GM18507 (cell line): ENCODE results near the gene ANKRD33.

Experiments
- DNase-seq: peaks from one replicate; pipeline ENCODE4 v3.0.0; 2011; ENCODE audit warnings: low read depth; ENCODE audit not compliant: insufficient read length; ENCODE audit errors: extremely low spot score
- FAIRE-seq: peaks from 2 replicates; lab custom pipeline; 2011; peaks lifted over from hg19 to GRCh38; lab: Jason Lieb, UNC

ANKRD33 gene

DNA sequence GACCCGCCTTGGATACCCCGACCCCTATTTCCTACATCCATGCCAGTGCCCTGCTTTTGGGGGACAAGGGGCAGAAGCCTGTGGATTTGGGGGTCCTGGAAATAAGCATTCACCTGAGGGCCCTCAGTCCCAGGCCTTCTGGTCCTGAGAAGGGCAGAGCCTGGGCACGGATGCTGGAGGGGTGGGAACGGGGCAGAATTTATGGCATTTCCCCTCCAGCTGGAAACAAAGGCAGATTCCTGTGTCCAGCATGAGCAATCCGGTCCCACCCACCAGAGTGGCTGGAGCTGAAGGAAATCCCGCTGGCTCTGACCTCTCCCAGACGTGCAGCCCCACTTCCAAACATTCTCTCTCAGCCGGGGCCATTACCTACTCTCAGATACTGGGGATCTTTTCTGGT is 9.3 kb downstream of the ANKRD33 start:
- DNase-seq (no peak), FAIRE-seq (no peak)

DNA sequence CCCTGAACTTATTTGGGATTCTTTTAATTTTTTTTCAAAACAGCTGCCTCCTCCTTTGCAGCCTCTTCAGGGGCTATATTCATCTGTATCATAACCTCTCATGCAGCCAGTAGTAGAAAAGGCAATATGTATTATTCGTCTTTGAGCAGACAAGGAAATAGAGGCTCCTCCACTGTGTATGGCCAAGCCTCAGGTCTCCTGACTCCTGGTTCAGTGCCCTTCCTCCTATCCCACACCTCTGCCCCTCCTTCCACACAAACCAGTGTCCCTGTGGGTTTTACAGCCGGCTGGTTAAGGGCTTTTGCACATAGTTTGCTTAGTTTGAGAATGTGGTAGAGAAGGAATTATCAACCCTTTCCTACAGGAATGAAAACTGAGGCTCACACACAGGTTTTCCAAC is 10.6 kb downstream of the ANKRD33 start:
- DNase-seq = no peak
- FAIRE-seq = no peak

DNA sequence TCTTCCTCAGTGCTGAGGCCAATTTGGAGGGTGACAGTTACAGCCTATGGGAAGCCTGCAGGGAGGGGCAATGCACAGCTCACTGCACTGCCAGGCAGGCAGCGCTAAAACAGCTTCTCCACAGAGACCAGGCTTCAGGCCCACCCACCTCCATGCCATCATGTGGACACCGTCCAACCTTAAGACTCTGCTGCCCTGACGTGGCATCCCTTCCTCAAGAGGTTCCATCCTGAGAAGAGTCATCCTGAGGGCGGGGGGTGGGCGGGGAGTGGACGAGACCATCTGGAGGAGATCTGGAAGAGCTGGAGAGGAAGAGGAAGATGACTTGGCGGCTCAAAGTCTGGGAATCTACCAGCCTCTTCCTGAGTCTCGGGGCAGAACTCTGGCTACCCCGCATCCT is 11.0 kb downstream of the ANKRD33 start:
- FAIRE-seq (no peak), DNase-seq (no peak)

- DNase-seq = no peak
- no peak for FAIRE-seq
Measured at GRCh38 chr12:51900323-51900889, 12.5 kb downstream of the ANKRD33 start.

DNA sequence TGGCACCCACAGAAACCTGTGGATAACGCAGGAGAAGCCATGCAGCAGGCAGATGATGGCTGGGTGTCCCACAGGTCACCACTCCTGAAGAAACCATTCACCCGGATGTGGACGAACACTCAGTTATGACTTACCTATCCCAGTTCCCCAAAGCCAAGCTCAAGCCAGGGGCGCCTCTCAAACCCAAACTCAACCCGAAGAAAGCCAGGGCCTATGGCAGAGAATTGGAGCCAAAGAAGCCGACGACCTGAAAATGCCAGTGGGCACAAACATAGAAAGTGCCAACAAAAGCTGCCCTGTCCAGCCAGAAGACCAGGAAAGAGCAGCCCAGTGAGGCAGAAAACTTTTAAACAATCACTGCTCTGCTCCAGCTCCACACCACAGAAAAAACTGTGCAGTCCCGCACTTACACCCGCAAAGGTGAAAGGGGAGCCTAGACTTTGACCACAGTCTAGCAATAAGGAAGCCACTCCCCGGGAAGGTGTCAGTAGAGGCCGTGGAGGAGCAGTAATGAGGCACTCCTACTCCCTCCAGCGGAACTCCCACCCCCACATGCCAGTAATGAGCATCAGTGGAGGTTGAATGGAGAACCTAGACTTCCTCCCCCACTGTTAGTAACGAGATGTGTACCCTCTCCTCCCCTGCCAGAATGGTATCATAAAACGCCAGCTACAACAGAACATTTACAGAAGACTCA is 13.4 kb downstream of the ANKRD33 start:
- DNase-seq (no peak), FAIRE-seq (no peak)

DNA sequence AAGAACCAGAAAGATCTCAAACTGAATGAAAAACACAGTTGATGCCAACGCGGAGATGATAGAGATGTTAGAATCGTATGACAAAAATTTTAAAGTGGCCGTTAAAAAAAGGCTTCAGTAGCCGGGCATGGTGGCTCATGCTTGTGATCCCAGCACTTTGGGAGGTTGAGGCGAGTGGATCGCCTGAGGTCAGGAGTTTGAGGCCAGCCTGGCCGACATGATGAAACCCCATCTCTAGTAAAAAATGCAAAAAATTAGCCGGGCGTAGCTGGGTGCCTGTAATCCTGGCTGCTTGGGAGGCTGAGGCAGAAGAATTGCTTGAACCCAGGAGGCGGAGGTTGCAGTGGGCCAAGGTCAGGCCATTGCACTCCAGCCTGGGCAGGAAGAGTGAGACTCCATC is 14.0 kb downstream of the ANKRD33 start:
- FAIRE-seq (no peak), DNase-seq (no peak)

GRCh38 chr12:51904951-51905470 is 17.1 kb downstream of the ANKRD33 start:
- FAIRE-seq (no peak), DNase-seq (no peak)

DNA sequence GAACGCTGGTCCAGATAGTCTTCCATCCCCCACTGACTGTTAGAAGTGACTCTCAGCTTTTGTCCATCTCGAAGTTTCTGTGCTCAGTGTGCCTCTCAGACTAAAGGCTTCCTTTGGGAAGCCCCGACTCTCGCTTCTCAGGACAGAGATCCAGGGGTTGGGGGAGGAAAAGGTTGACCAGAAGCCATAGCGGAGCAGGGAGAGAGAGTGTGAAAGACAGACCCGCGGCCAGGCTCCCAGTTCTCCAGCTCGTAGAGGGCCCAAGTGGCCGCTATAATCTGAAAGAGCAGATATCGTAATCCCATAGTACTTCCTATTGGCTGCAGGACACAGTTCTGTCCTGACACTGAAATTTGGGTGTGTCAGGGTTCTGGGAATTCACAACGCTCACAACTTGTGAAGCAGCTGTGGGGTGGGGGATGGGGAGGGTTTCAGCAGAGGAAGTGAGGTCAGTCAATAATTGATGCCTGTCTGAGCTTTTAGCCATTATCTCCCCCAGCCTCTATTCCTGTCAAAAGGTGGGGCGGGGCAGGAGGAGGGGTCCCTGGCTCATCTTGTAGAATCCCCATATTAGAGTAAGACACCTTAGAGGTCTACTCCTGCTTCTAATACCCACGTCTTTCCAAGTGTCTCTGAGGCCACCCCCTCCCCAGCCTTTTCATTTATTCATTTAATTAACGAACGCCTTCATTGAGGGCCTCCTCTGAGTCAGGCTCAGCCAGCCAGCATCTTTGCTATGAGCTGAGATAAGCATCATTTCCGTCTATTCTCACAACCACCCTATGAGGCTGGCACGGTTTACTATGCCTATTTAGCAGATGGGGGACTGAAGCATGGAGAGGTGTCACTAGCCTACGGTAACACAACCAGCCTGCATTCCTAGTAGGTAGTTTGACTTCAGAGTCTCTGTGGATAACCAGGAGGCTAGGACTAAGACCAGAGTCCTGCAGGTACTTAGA is 17.8 kb downstream of the ANKRD33 start:
- no peak for FAIRE-seq

DNA sequence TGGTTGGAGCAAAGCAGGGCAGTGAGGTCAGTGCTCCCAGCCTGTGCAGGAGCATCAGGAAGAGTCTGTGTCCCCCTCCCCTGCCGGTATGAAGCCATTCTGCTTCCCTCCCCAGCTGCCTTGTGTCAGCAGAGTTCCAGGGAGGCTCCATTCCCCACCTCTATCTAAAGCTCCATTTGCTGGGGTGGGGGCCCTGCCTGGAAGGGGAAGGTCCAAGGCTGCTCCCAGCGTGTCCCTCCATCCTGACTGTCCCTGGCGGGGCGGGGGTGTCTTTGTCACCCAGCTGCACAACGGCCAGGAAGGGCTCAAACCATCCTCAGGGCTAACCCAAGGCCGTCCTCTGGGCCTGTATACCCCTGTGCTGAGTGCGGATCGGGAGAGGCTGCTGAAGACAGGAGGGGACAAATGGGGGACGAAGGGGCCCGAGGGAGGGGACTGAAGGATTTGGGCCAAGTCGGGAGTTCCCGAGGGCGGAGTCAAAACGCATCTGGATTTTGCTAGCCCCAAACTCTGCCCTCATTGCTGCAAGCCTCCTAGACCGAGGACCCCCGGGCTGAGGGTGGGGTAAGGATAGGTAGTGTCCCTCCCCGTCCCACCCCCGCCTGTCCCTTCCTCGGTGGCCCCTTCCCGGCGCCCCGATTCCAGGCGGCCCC is 18.7 kb downstream of the ANKRD33 start:
- DNase-seq (no peak), FAIRE-seq (no peak)

More for the DNA sequence above, 17.8 kb downstream of the ANKRD33 start:
- DNase-seq = no peak

DNA sequence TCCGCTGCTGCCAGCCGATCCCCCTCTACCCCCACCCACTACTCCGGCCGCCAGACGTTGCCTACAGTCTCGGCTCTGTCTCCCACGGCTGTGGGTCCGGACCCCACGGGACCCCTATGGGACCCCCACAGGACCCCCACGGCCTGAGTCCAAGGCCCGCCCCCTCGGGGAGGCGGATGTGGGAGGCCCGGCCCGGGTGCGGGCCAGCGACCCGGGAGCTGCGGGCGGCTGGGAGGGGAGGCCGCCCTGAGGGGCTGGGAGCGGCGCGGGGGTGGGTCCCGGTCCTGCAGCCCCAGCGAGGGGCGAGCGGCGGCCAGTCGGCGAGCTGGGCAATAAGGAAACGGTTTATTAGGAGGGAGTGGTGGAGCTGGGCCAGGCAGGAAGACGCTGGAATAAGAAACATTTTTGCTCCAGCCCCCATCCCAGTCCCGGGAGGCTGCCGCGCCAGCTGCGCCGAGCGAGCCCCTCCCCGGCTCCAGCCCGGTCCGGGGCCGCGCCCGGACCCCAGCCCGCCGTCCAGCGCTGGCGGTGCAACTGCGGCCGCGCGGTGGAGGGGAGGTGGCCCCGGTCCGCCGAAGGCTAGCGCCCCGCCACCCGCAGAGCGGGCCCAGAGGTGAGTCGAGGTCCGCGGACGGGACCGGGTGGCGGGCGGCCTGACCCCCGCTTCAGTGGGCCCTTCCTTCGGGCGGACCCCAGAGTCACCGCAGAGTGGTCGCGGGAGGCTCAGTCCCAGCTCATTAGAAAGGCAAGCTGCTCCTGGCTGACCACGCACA is 19.4 kb downstream of the ANKRD33 start, which contains the start of gene ACVRL1:
Gene ACVRL1 (plus strand): TSS at position 422 of the 773 bp plus-strand sequence. CDS start 4,971 bp downstream, outside the sequence.
- DNase-seq = no peak
- FAIRE-seq = no peak

GRCh38 chr12:51907856-51908425 is 20.0 kb downstream of the ANKRD33 start:
- DNase-seq = no peak
- no peak for FAIRE-seq

GRCh38 chr12:51908876-51909592 is 21.1 kb downstream of the ANKRD33 start:
- DNase-seq = no peak
- FAIRE-seq = no peak

GRCh38 chr12:51910168-51910567 is 22.3 kb downstream of the ANKRD33 start:
- no peak for FAIRE-seq
- no peak for DNase-seq

- FAIRE-seq (no peak), DNase-seq (no peak)
Measured at GRCh38 chr12:51910691-51911090, 22.8 kb downstream of the ANKRD33 start.

GRCh38 chr12:51911307-51911706 is 23.4 kb downstream of the ANKRD33 start:
- no peak for FAIRE-seq
- DNase-seq = no peak

GRCh38 chr12:51911788-51912711 is 24.1 kb downstream of the ANKRD33 start:
- FAIRE-seq = no peak
- no peak for DNase-seq
